SH-SY5Y (cell line): ENCODE data around the gene STEAP4.

ENCODE experiments used
- GATA2 ChIP-seq: IDR thresholded peaks from 2 replicates; pipeline ENCODE4 v1.6.1; 2011; ENCODE audit warnings: mild to moderate bottlenecking, low read depth, low read length
- GATA3 ChIP-seq: IDR thresholded peaks from 2 replicates; pipeline ENCODE4 v1.6.1; 2011; ENCODE audit warnings: low read depth, mild to moderate bottlenecking, low read length, moderate library complexity

DNA sequence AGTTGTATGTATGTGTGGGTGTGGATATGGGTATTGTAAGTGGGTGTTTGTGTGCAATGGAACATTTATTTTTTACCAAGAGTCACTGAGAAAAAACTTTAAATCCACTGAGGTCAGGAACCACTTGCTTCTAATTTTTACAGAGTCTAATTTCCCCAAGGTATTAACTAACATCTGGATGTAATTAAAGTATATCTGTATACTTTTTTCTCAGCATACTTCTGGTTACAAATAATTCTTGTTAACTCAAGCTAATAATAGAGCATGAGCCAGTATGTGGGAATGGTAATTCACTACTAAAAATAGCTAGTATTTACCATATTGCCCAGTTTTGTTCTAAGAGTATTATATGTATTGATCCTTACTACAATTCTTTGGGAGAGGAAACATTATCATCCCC is 24.6 kb upstream of the STEAP4 start:
- TF ChIP-seq GATA3 (no peak), GATA2 (no peak)
